ENCODE data around the gene ZCCHC18. TPM values are rescaled to one million over a fixed set of nuclear protein-coding genes. Genes with fewer than 3 reads are reported as not detected.

Gene ZCCHC18
- total and polyA plus RNA-seq, 2 of the 4 experiments (the other 2 are of a cell fraction): 0.36 to 1.5 TPM

- H3K4me1 ChIP-seq (ENCODE audit: control insufficient read depth, insufficient read depth, low read length): no peaks in the 10 kb centered on the region
- H4K8ac ChIP-seq (ENCODE audit: low read depth in 2 of 2, low read length in 2 of 2): no peak overlapping the region
- dilution Hi-C loops (cut with HindIII; ENCODE audit: low sequenced_read_pairs, unreplicated experiment): no loop called here
- H2BK20ac ChIP-seq (ENCODE audit: low read depth, low read length): no peak overlapping the region
- H3K9me3 ChIP-seq (ENCODE audit: control insufficient read depth, insufficient read depth, low read length): no peaks in the 10 kb centered on the region
- H3K18ac ChIP-seq (ENCODE audit: low read depth, low read length): no peak overlapping the region
- DNase-seq (no peak), ATAC-seq (ENCODE audit: low read depth) (no peak)
- no peak overlapping the region for H3K27ac ChIP-seq (ENCODE audit: insufficient read depth, low read length)
- intact Hi-C loops (cut with micrococcal nuclease): no loop called here
- H2AFZ ChIP-seq (replicated peaks; ENCODE audit: low read length, poor library complexity): no peak overlapping the region
- no peaks in the 10 kb centered on the region for H3K79me1 ChIP-seq (ENCODE audit: low read depth in 1 of 2, low read length in 2 of 2)
- no peak overlapping the region for H4K5ac ChIP-seq (ENCODE audit: low read depth, low read length)
- CTCF ChIA-PET: no interaction called here
- H2BK5ac ChIP-seq (ENCODE audit: low read depth, low read length, poor library complexity, severe bottlenecking): no peak overlapping the region
- WGBS, 2 experiments (ENCODE audit: extremely low coverage in 2 of 2, insufficient read length in 1 of 2): no CpG with 5 or more reads among the region's 5 CpGs
- no peak overlapping the region for H3K56ac ChIP-seq (ENCODE audit: extremely low read depth, insufficient read depth, low read length)
- no peak overlapping the region for H3K9ac ChIP-seq (ENCODE audit: low read depth, low read length)
- no peaks in the 10 kb centered on the region for H3K36me3 ChIP-seq (ENCODE audit: control insufficient read depth, insufficient read depth, low read length)
- no peak overlapping the region for H4K91ac ChIP-seq (ENCODE audit: insufficient read depth, low read depth, low read length)
- no TSS peak for BruUV-seq (replicated peaks)
- H3K23ac ChIP-seq (ENCODE audit: low read depth, low read length): no peak overlapping the region
- H3K9me1 ChIP-seq (ENCODE audit: insufficient read depth, low read length): no peaks in the 10 kb centered on the region
- POLR2A ChIA-PET (ENCODE audit: unreplicated experiment): no interaction called here
- in situ Hi-C loops (cut with MboI; ENCODE audit: low sequenced_read_pairs): no loop called here
- H3K4me3 ChIP-seq (ENCODE audit: insufficient read depth, low read depth, low read length): no peak overlapping the region
- H2BK120ac ChIP-seq (ENCODE audit: low read depth, low read length): no peak overlapping the region
- H3K4ac ChIP-seq (ENCODE audit: low read depth, low read length): no peak overlapping the region
- H3K4me2 ChIP-seq (ENCODE audit: low read depth, low read length): no peak overlapping the region
- no peak overlapping the region for H3K14ac ChIP-seq (replicated peaks; ENCODE audit: low read depth, low read length)
- H2AK5ac ChIP-seq (ENCODE audit: low read depth, low read length): no peak overlapping the region
- H3K27me3 ChIP-seq (ENCODE audit: control insufficient read depth, insufficient read depth, low read length): peaks cover 2% of the 10 kb centered on the region
- no peak for TF ChIP-seq FOS (IDR thresholded peaks at IDR 0.05; ENCODE audit: low read depth, low read length)
- no peak for TF ChIP-seq RAD21 (IDR thresholded peaks at IDR 0.05; ENCODE audit: low read length)
- TF ChIP-seq MXI1 (IDR thresholded peaks at IDR 0.05; ENCODE audit: borderline replicate concordance, low read depth, low read length): no peak
- no peak for TF ChIP-seq BHLHE40 (IDR thresholded peaks at IDR 0.05; ENCODE audit: low read depth, low read length)
- TF ChIP-seq, protein P1, sequence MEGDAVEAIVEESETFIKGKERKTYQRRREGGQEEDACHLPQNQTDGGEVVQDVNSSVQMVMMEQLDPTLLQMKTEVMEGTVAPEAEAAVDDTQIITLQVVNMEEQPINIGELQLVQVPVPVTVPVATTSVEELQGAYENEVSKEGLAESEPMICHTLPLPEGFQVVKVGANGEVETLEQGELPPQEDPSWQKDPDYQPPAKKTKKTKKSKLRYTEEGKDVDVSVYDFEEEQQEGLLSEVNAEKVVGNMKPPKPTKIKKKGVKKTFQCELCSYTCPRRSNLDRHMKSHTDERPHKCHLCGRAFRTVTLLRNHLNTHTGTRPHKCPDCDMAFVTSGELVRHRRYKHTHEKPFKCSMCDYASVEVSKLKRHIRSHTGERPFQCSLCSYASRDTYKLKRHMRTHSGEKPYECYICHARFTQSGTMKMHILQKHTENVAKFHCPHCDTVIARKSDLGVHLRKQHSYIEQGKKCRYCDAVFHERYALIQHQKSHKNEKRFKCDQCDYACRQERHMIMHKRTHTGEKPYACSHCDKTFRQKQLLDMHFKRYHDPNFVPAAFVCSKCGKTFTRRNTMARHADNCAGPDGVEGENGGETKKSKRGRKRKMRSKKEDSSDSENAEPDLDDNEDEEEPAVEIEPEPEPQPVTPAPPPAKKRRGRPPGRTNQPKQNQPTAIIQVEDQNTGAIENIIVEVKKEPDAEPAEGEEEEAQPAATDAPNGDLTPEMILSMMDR (conservative IDR thresholded peaks at IDR 0.05; ENCODE audit: low read depth, low read length): no peak
- TF ChIP-seq, protein P2, sequence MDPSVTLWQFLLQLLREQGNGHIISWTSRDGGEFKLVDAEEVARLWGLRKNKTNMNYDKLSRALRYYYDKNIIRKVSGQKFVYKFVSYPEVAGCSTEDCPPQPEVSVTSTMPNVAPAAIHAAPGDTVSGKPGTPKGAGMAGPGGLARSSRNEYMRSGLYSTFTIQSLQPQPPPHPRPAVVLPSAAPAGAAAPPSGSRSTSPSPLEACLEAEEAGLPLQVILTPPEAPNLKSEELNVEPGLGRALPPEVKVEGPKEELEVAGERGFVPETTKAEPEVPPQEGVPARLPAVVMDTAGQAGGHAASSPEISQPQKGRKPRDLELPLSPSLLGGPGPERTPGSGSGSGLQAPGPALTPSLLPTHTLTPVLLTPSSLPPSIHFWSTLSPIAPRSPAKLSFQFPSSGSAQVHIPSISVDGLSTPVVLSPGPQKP (IDR thresholded peaks at IDR 0.05; ENCODE audit: borderline replicate concordance, low read depth, low read length): no peak
- no peak for TF ChIP-seq MAFK (IDR thresholded peaks at IDR 0.05; ENCODE audit: low read depth, low read length)
- no peaks in the 10 kb centered on the region for H4K20me1 ChIP-seq (ENCODE audit: insufficient read depth, low read length)
- H2AK9ac ChIP-seq (replicated peaks; ENCODE audit: low read depth, low read length, poor library complexity): no peak overlapping the region
- no peak overlapping the region for H2BK15ac ChIP-seq (ENCODE audit: low read depth, low read length)
These were observed 27.6 kb upstream of the ZCCHC18 start for GRCh38 chrX:104084534-104085277.
